Fibroblast of pulmonary artery (primary cell): ENCODE data around the gene COL1A2.

Experiments
- DNase-seq: peaks from one replicate; pipeline ENCODE4 v3.0.0-alpha.2; 2010; ENCODE audit warnings: low read depth
- H3K4me3 ChIP-seq: replicated peaks from 2 replicates; pipeline ENCODE4 v1.5.1; 2011; ENCODE audit warnings: low read depth, mild to moderate bottlenecking, control low read depth, low read length, moderate library complexity
- CTCF ChIP-seq: IDR thresholded peaks from 2 replicates; pipeline ENCODE4 v1.5.1; 2011; ENCODE audit warnings: mild to moderate bottlenecking, control low read depth, low read length, inconsistent platforms; ENCODE audit errors: missing control alignments

Gene COL1A2

GRCh38 chr7:94354953-94355352, 39.7 kb upstream of the COL1A2 start:
- DNase-seq = no peak
- TF ChIP-seq CTCF = no peak
- no peak overlapping the region for H3K4me3 ChIP-seq

- no peak for DNase-seq
- no peak overlapping the region for H3K4me3 ChIP-seq
- no peak for TF ChIP-seq CTCF
Observed at GRCh38 chr7:94355454-94355853, 39.2 kb upstream of the COL1A2 start.

GRCh38 chr7:94357076-94357475, 37.6 kb upstream of the COL1A2 start:
- no peak for TF ChIP-seq CTCF
- DNase-seq = no peak
- H3K4me3 ChIP-seq = no peak overlapping the region

GRCh38 chr7:94360926-94361325, 33.8 kb upstream of the COL1A2 start:
- no peak for DNase-seq
- no peak for TF ChIP-seq CTCF

GRCh38 chr7:94362276-94362675, 32.4 kb upstream of the COL1A2 start:
- no peak for TF ChIP-seq CTCF
- H3K4me3 ChIP-seq = no peak overlapping the region
- no peak for DNase-seq

More at GRCh38 chr7:94360926-94361325, 33.8 kb upstream of the COL1A2 start:
- H3K4me3 ChIP-seq = no peak overlapping the region

GRCh38 chr7:94364816-94365215, 29.9 kb upstream of the COL1A2 start:
- H3K4me3 ChIP-seq = no peak overlapping the region
- DNase-seq = no peak
- TF ChIP-seq CTCF = no peak

GRCh38 chr7:94366163-94366562, 28.5 kb upstream of the COL1A2 start:
- no peak for TF ChIP-seq CTCF
- no peak for DNase-seq
- no peak overlapping the region for H3K4me3 ChIP-seq
